ENCODE measurements around the gene PIH1D2. TPM values are rescaled to one million over a fixed set of nuclear protein-coding genes. Genes with fewer than 3 reads are reported as not detected.
A peak's percentile ranks its signal among the peaks of the same experiment; 100 is the strongest.

The PIH1D2 gene
- total RNA-seq, 4 donors from 2014 or later = 1.7 to 3.3 (median 2.8) TPM

DNA sequence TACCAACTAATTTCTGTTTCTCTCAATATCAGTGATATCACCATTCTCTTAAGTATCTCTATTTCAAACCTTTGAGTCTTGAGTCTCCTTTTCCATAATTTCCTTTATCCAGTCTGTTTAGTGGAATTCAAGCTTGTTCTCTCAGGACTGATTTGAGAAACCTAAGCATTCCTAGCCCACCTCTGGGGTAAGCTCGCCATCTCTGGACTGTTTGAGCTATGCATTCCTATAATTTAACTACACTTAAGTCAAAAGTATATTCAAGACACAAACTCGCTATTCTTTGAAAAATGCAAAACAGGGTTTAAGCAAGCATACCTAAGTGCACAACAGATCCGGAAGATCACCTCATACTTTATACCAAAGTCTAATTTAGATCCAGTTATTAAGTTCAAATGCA is 50.7 kb downstream of the PIH1D2 start:
- Histone ChIP-seq H3K9me3 (no peaks in the 10 kb centered on the region), H3K4me1 (peaks cover 0 to 26% (median 14%) of the 10 kb centered on the region in 3 donors), H3K36me3 (peaks cover 0 to 35% (median 0%) of the 10 kb centered on the region in 3 donors), H3K4me3 (no peak overlapping the region), H3K27ac (no peak overlapping the region), H3K27me3 (no peaks in the 10 kb centered on the region)
- TF ChIP-seq POLR2A (IDR thresholded peaks at IDR 0.05) (no peak), CTCF (IDR thresholded peaks at IDR 0.05) (no peak)
- WGBS, 2 donors = 84 to 85% methylated on average over 3 of the region's 3 CpGs
- intact Hi-C loops (cut with DNase I) = no loop called here
- DNase-seq = no peak

GRCh38 chr11:112019066-112019465 is 54.8 kb downstream of the PIH1D2 start:
- WGBS, 2 donors = 79 to 93% methylated on average over 5 of the region's 5 CpGs
- no peak overlapping the region for H3K4me3 ChIP-seq
- no peaks in the 10 kb centered on the region for H3K9me3 ChIP-seq
- H3K36me3 ChIP-seq = peaks cover 0 to 31% (median 0%) of the 10 kb centered on the region in 3 donors
- TF ChIP-seq POLR2A (IDR thresholded peaks at IDR 0.05) (no peak), CTCF (IDR thresholded peaks at IDR 0.05) (no peak)
- H3K4me1 ChIP-seq = peaks cover 15 to 28% (median 19%) of the 10 kb centered on the region in 3 donors
- DNase-seq = no peak
- no peaks in the 10 kb centered on the region for H3K27me3 ChIP-seq
- intact Hi-C loops (cut with DNase I) = no loop called here
- H3K27ac ChIP-seq = peak overlapping the region in 1 of 4 donors; percentile 68

Small RNA genes lying within 50 kb of the gene (small RNA-seq; reads per million reads assigned to genes)
- gene AP000907.3 = 0 reads per million in 4 donors
- gene RNU6-893P = 0 reads per million in 4 donors

Other genes starting within 250 kb of the PIH1D2 start
- gene ALG9, start 202.4 kb downstream of the PIH1D2 start, total RNA-seq = 10 to 100 TPM; 18.7 to 29.4 (median 21.8) TPM
- gene FDXACB1, start 194.9 kb downstream of the PIH1D2 start, total RNA-seq = 1 to 10 TPM; 1.1 to 3.3 (median 2.8) TPM
- gene CFAP68, start 194.5 kb downstream of the PIH1D2 start, total RNA-seq = 10 to 100 TPM; 12.7 to 28.8 (median 17.7) TPM
- gene CRYAB, start 162.2 kb downstream of the PIH1D2 start, total RNA-seq = 10 to 100 TPM; 22.9 to 85.0 (median 45.2) TPM
- under 1 TPM in 1 of 4 donors, not detected in 3; 0.19 TPM for gene HSPB2, start 161.3 kb downstream of the PIH1D2 start, total RNA-seq
- gene C11orf52, start 155.1 kb downstream of the PIH1D2 start, total RNA-seq = 10 to 100 TPM in 1 of 4 donors, 1 to 10 TPM in 3; 2.4 to 10.2 (median 3.7) TPM
- gene DIXDC1, start 136.7 kb downstream of the PIH1D2 start, total RNA-seq = 10 to 100 TPM in 2 of 4 donors, 1 to 10 TPM in 2; 2.8 to 26.1 (median 9.2) TPM
- gene DLAT, start 48.6 kb downstream of the PIH1D2 start, total RNA-seq = 10 to 100 TPM; 28.9 to 56.5 (median 39.4) TPM
- 10 to 100 TPM in 3 of 4 donors, 1 to 10 TPM in 1; 8.2 to 19.4 (median 13.7) TPM for gene NKAPD1, start 282 bp upstream of the PIH1D2 start, total RNA-seq
- 10 to 100 TPM; 43.5 to 65.3 (median 62.1) TPM for gene TIMM8B, start 12.7 kb upstream of the PIH1D2 start, total RNA-seq
- 100 to 1,000 TPM in 3 of 4 donors, 10 to 100 TPM in 1; 78.5 to 155 (median 122) TPM for gene SDHD, start 12.9 kb upstream of the PIH1D2 start, total RNA-seq
- gene IL18, start 90.1 kb upstream of the PIH1D2 start, total RNA-seq = 100 to 1,000 TPM in 2 of 4 donors, 10 to 100 TPM in 2; 43.7 to 125 (median 98.3) TPM
- gene TEX12, start 93.4 kb upstream of the PIH1D2 start, total RNA-seq = 1 to 10 TPM in 1 of 4 donors, under 1 TPM in 1, not detected in 2; 0.38 to 2.5 TPM
- gene BCO2, start 101.5 kb upstream of the PIH1D2 start, total RNA-seq = 10 to 100 TPM in 2 of 4 donors, 1 to 10 TPM in 2; 2.7 to 17.0 (median 9.5) TPM
- gene PTS, start 152.4 kb upstream of the PIH1D2 start, total RNA-seq = 10 to 100 TPM; 18.4 to 41.8 (median 38.0) TPM
- gene PLET1, start 186.8 kb upstream of the PIH1D2 start, total RNA-seq = not detected